Measurements from ENCODE around the gene MECP2. TPM values are rescaled to one million over a fixed set of nuclear protein-coding genes. Genes with fewer than 3 reads are reported as not detected.

Gene MECP2
- total RNA-seq, 1 experiment from 2014 or later = 47.3 TPM

- Histone ChIP-seq H3K4me3 (ENCODE audit: low read length) (no peak overlapping the region), H2AFZ (ENCODE audit: low read length) (no peak overlapping the region), H3K27ac (ENCODE audit: low read length) (no peak overlapping the region), H3F3A (ENCODE audit: low read length, unreplicated experiment) (no peaks in the 10 kb centered on the region), H3K27me3 (ENCODE audit: low read length) (no peaks in the 10 kb centered on the region), H3K4me2 (ENCODE audit: low read length) (no peak overlapping the region), H3K4me1 (ENCODE audit: insufficient read depth, low read length) (no peaks in the 10 kb centered on the region), H3K9ac (ENCODE audit: low read length) (no peak overlapping the region), H3K79me2 (ENCODE audit: low read length) (no peaks in the 10 kb centered on the region), H3K9me2 (replicated peaks; ENCODE audit: low read length) (no peaks in the 10 kb centered on the region), H3K9me3 (ENCODE audit: low read length) (no peaks in the 10 kb centered on the region), H4K20me1 (ENCODE audit: low read length) (no peaks in the 10 kb centered on the region), H3K36me3 (ENCODE audit: low read depth, low read length) (no peaks in the 10 kb centered on the region)
- ChIA-PET CTCF (no interaction called here), POLR2A (ENCODE audit: unreplicated experiment) (no interaction called here)
- BruUV-seq (replicated peaks) = no TSS peak
- TF ChIP-seq EZH2 (IDR thresholded peaks at IDR 0.05; ENCODE audit: low read length, unreplicated experiment) (no peak), CTCF (conservative IDR thresholded peaks at IDR 0.05; ENCODE audit: low read depth, low read length) (no peak), EZH2phosphoT487 (IDR thresholded peaks at IDR 0.05; ENCODE audit: borderline replicate concordance, low read length) (no peak)
- intact Hi-C loops (cut with micrococcal nuclease) = no loop called here
- ATAC-seq (no peak), DNase-seq (no peak)
Measured at GRCh38 chrX:154115750-154116149, 18.2 kb upstream of the MECP2 start.

GRCh38 chrX:154115071-154115470 is 17.6 kb upstream of the MECP2 start:
- H3F3A ChIP-seq (ENCODE audit: low read length, unreplicated experiment) = no peaks in the 10 kb centered on the region
- no peak for ATAC-seq

GRCh38 chrX:154114652-154115051 is 17.1 kb upstream of the MECP2 start:
- no peaks in the 10 kb centered on the region for H3K9me2 ChIP-seq (replicated peaks; ENCODE audit: low read length)
- no peak overlapping the region for H3K4me2 ChIP-seq (ENCODE audit: low read length)
- ChIA-PET POLR2A (ENCODE audit: unreplicated experiment) (no interaction called here), CTCF (no interaction called here)
- H3K4me3 ChIP-seq (ENCODE audit: low read length) = no peak overlapping the region
- no peaks in the 10 kb centered on the region for H3K4me1 ChIP-seq (ENCODE audit: insufficient read depth, low read length)
- no TSS peak for BruUV-seq (replicated peaks)
- no peak overlapping the region for H2AFZ ChIP-seq (ENCODE audit: low read length)
- no peaks in the 10 kb centered on the region for H3K27me3 ChIP-seq (ENCODE audit: low read length)
- H3F3A ChIP-seq (ENCODE audit: low read length, unreplicated experiment) = no peaks in the 10 kb centered on the region
- intact Hi-C loops (cut with micrococcal nuclease) = no loop called here
- ATAC-seq (no peak), DNase-seq (no peak)
- no peaks in the 10 kb centered on the region for H3K9me3 ChIP-seq (ENCODE audit: low read length)
- H3K27ac ChIP-seq (ENCODE audit: low read length) = no peak overlapping the region
- TF ChIP-seq EZH2phosphoT487 (IDR thresholded peaks at IDR 0.05; ENCODE audit: borderline replicate concordance, low read length) (no peak), CTCF (conservative IDR thresholded peaks at IDR 0.05; ENCODE audit: low read depth, low read length) (no peak), EZH2 (IDR thresholded peaks at IDR 0.05; ENCODE audit: low read length, unreplicated experiment) (no peak)
- no peaks in the 10 kb centered on the region for H3K36me3 ChIP-seq (ENCODE audit: low read depth, low read length)
- H4K20me1 ChIP-seq (ENCODE audit: low read length) = no peaks in the 10 kb centered on the region
- H3K9ac ChIP-seq (ENCODE audit: low read length) = no peak overlapping the region
- no peaks in the 10 kb centered on the region for H3K79me2 ChIP-seq (ENCODE audit: low read length)

More at GRCh38 chrX:154115071-154115470, 17.6 kb upstream of the MECP2 start:
- Histone ChIP-seq H2AFZ (ENCODE audit: low read length) (no peak overlapping the region), H3K36me3 (ENCODE audit: low read depth, low read length) (no peaks in the 10 kb centered on the region), H3K9me3 (ENCODE audit: low read length) (no peaks in the 10 kb centered on the region), H3K27ac (ENCODE audit: low read length) (no peak overlapping the region), H4K20me1 (ENCODE audit: low read length) (no peaks in the 10 kb centered on the region), H3K9ac (ENCODE audit: low read length) (no peak overlapping the region), H3K9me2 (replicated peaks; ENCODE audit: low read length) (no peaks in the 10 kb centered on the region), H3K4me3 (ENCODE audit: low read length) (no peak overlapping the region), H3K4me2 (ENCODE audit: low read length) (no peak overlapping the region), H3K27me3 (ENCODE audit: low read length) (no peaks in the 10 kb centered on the region), H3K4me1 (ENCODE audit: insufficient read depth, low read length) (no peaks in the 10 kb centered on the region), H3K79me2 (ENCODE audit: low read length) (no peaks in the 10 kb centered on the region)
- CTCF ChIA-PET = no interaction called here
- intact Hi-C loops (cut with micrococcal nuclease) = no loop called here
- no peak for DNase-seq
- BruUV-seq (replicated peaks) = no TSS peak
- POLR2A ChIA-PET (ENCODE audit: unreplicated experiment) = no interaction called here
- TF ChIP-seq EZH2 (IDR thresholded peaks at IDR 0.05; ENCODE audit: low read length, unreplicated experiment) (no peak), CTCF (conservative IDR thresholded peaks at IDR 0.05; ENCODE audit: low read depth, low read length) (no peak), EZH2phosphoT487 (IDR thresholded peaks at IDR 0.05; ENCODE audit: borderline replicate concordance, low read length) (no peak)

All from PC-3 (cell line).